ENCODE data around the gene CC2D1B.

The CC2D1B gene

DNA sequence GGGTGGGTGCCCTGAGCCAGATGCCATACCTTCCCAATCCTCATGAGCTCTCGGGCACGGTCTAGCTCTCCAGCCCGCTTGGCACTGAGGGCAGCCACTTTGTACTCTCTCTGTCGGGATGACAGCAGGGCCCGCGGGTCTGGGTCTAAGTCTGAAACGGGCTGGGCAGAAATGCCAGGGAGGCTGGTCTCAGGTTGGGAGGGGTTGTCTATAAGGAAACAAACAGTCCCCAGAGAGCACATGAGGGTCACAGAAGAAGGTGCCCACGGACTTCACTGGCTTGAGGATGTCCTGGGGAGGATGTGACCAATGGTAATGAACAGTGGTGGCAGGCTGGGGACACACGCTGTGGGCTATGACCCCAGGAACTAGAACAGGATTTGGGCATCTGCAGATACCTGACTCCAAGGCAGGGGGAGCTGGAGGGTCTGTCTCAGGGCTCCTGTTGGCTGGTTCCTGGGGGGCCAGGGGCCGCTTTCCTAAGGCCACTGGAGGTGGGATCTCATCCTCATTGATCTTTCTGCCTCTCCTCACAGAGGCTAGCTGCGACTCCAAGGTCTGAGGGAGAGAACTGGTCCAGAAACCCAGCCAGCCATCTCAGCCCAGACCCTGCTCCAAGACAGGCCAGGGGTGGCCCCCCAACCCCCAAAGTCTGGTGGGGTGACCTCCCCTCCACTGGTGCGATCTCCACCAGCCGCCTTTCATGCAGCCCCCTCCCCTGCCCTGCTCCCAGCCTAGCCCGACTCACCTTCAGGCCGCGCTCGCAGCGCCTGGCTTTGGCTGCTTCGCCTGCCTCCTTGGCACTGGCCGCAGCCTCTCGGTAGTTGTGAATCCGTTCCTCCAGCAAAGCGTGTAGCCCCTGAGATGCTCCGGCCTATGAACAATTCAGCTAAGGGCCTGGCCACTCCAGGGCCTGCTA lies 6.1 kb downstream of the CC2D1B start:
- DNase-seq, result no peak

GRCh38 chr1:52358851-52359497 lies 7.0 kb downstream of the CC2D1B start:
- no peak for DNase-seq

GRCh38 chr1:52357397-52357796 lies 8.6 kb downstream of the CC2D1B start:
- DNase-seq, result no peak

GRCh38 chr1:52356818-52357355 lies 9.1 kb downstream of the CC2D1B start:
- DNase-seq, result no peak

- DNase-seq, result no peak
Observed at GRCh38 chr1:52355847-52356505, 10.0 kb downstream of the CC2D1B start.

DNA sequence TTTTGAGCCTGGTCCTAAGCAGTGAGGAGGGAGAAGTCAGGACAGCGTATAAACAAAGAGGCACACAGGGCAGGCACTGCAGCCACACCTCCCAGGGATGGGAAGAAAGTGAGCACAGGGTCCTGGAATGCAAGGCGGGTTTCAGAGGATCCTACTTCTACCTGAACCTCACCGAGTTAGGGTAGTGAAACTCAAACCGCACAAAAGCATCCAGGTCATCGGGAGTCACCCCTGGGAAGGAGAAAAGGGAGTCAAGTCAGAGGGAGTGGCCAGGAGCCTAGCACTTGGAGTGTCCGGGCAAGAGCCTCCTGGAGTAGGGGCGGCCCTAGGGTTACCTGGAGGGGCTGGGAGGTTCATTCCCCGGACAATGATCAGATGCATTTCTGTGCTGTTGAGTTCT lies 10.6 kb downstream of the CC2D1B start:
- DNase-seq, result no peak

GRCh38 chr1:52352690-52353089 lies 13.3 kb downstream of the CC2D1B start:
- DNase-seq, result no peak

DNA sequence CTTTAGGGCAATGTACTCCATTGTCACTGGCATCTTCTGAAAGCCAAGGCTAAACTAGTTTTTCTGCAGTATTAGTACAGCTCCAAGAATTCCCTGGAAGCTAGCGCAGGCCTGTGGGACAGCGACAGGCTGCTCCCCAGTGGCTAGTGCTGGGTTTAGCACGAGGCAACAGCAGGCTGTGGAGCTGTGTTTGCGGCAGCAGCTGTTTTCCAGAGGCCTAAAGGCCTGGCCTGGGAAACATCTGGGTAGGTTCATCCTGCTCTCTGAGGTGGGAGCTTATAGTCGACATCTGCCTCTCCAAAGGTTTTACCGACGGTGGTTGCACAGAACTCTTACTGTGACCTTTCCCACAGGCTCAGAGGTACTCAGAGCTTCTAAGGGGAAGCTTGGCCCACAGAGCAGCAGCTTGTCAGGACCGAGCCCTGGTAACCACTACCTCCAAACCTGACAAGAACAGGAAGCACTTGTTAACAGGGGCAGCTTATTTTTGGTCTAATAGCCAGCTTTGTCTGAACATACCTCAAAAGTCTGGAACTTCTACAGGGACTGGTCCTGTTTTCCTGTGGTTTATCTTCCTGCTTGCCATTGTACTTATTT lies 17.2 kb downstream of the CC2D1B start:
- DNase-seq, result no peak

DNA sequence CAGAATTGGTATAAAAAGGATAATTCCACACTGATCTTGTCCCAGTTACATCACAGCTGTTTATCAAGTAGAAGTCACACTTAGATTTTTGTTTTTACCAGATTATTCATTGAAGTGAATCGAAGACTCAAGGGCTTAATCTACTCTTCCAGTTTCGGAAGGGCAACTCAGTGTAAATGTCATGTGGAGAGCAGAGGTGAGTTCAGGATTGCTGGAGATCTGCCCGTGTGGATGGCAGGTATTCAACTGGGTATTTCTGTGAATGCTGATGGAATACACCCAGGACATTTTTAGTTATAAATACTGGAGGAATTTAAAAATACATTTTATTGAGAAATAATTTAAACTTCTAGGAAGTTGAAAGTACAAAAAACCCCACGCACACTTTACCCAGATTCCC lies 19.4 kb downstream of the CC2D1B start:
- no peak for DNase-seq

- no peak for DNase-seq
Observed at GRCh38 chr1:52345252-52345651, 20.8 kb downstream of the CC2D1B start.

GRCh38 chr1:52343979-52344378 lies 22.0 kb downstream of the CC2D1B start:
- no peak for DNase-seq

- no peak for DNase-seq
Observed at GRCh38 chr1:52341655-52342260, 24.2 kb downstream of the CC2D1B start.

DNA sequence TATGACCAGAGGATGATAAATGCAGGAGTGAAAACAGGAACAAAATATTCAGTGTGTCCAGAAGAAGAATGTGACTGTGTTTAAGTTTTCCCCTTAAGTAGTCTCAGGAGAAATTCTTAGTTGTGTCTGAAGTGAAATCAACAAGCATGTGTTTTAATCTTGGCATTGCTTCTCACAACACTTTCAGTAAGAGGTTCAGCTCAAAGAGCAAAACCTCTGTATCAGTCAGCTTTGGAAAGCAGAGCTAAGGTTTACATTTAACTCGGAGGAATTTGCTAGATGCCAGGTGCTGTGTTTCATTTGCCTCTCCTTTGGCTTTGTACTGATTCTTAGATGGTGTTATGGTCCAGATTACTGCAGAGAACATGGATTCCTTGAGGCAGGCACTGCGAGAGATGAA lies 28.6 kb downstream of the CC2D1B start:
- DNase-seq, result no peak

DNA sequence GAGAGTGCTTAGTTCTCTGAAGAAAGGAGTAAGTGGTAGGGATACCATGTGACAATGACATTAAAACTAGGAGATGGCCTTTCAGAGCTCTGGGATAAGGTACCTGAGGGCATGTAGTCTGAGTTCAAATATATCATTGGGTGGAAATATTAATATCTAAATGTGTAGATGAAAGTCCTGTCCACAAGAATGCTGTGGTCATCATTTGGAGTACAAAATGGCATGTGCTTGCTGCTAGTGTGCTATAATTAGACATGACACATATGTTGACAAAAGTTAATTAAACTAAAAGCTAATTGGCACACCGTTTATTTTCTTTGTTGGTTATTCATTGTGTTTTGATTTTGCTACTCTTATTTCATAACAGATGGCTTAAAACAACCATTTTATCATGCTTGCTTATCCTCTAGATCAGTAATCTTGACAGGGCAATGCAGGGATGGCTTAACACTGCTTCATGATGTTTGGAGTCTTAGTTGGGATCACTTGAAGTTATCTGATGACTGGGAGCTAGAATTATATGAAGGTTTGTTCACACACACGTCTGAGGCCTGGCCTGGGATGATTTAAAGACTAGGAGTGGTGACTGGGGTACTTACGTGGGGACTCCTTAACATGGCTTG lies 31.0 kb downstream of the CC2D1B start:
- no peak for DNase-seq

DNA sequence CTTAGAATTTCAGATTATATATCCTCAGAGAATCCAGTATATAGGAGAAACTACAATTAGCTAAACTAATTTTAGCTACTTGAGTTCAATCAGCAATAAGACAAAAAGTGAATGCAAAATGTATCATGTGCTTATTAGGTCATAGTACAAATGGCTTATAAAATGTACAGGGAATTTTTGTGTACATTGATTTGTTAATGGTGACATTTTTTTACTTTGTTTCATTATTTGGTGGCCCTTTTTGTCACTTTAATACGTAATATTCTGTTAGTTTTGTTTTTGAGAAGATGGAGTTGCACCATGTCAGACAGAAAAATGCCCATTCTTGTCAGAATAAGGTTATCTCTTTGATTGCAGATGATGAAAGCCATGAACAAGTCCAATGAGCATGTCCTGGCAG lies 33.6 kb downstream of the CC2D1B start:
- no peak for DNase-seq

GRCh38 chr1:52328615-52329014 lies 37.4 kb downstream of the CC2D1B start:
- no peak for DNase-seq

DNA sequence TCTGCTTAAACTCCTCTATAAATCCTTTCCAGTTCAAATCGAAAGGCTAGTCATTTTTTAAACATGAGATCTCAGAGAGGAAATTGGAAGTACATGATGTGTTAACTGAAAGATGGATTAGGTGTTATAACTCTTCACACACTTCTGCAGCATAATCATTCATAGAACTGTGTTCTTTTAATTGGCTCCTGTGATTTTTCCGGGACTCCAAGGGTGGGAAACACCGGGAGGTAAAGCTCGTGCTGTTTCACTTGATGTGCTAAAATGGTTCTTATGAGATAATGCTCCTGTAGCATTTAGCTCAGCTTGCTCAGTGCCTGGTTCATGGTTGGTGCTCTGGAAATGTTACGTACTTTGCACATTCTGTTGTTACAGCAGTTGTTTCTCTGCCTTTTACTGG lies 40.2 kb downstream of the CC2D1B start:
- no peak for DNase-seq

DNA sequence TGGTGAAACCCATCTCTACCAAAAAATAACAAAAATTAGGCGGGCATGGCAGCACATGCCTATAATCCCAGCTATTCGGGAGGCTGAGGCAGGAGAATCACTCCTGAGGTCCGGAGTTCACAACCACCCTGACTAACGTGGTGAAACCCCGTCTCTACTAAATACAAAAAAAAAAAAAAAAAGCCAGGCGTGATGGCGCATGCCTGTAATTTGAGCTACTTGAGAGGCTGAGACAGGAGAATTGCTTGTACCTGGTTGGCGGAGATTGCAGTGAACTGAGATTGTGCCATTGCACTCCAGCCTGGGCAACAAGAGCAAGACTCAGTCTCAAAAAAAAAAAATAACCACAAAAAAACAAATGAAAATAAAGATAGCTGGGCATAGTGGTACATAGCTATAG lies 42.3 kb downstream of the CC2D1B start:
- DNase-seq, result no peak

DNA sequence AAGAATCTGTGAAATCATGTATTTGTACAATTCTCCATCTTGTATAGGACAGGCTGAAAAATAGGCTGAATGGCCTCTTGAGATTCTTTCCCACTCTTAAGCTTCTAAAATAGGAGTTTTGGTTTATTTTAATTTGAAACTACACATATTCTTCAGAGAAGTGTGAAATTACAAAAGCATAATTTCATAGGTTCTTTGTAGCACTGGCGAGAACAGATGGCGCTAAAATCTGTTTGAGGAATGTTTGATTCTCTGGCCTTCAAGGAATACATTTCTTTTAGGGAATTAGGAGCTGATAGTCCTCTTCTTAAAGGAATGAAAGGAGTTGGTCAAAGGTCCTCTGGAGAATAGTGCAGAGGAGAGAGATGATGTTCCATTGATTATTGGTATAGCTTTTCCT lies 44.9 kb downstream of the CC2D1B start:
- DNase-seq, result no peak

GRCh38 chr1:52306227-52307006 lies 59.6 kb downstream of the CC2D1B start:
- DNase-seq, result no peak

- DNase-seq, result no peak
Observed at GRCh38 chr1:52305417-52306226, 60.4 kb downstream of the CC2D1B start.
